ENCODE data around the gene LCAT. TPM values are rescaled to one million over a fixed set of nuclear protein-coding genes. Genes with fewer than 3 reads are reported as not detected.
"Not testable (repeated sequence)": the region's sequence is repeated elsewhere in the genome, so short reads cannot be mapped to it uniquely, and the experiment has no call there.

The LCAT gene
- total RNA-seq, 1 donor from 2014 or later, result 29.8 TPM

DNA sequence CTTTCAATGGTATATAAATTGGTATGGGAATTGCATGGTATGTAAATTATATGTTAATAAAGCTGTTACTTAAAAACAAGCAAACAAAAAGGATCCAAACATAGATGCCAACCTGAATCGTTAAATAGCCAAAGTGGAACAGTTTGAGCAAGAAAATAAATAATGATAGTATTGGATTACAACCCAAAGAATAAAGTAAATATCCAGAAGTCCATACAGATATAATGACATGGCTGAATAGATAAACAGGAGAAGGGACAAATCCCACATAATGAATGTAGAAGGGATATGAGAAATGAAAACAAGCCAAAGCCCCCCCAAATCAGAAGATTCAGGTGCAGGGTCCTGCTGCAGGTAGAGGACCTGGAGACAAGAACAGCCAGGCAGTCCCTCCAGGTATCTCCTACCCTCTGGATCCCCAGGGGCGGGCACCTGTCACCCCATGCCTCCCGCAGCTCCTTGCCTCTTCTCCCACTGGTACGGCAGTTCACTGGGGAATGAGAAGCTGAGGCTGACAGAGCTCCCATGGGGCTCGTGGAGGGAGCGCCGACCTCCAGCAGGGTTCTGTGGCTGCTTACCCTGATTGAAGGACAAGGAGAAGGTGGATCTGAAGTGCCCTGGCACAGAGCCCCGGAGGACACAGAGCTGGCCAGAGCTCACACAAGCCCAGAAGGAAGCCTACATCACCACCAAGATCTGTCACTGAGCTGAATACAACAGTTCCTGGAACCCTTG lies 9.9 kb upstream of the LCAT start:
- no peak for DNase-seq (ENCODE audit: low spot score)
- intact Hi-C loops (cut with DNase I), result no loop called here

DNA sequence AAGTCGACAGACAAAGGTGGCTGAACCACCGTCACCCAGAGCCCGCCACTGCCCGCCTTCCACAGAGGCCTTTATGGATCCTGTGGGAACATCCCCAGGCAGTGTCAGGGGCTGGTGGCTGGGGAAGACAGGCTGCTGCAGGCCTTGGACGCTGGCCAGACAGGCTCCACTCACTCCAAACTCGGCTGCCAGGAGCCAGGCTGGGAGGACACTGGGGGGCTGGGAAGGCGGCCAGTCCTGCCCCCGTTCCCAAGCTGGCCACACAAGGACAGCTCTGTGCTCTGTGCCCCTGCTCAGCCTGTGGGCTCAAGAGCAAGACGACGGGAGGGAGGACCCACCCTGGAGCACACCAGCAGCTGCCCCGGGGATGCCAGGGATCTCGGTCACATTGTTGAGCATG lies 7.6 kb upstream of the LCAT start:
- DNase-seq (ENCODE audit: low spot score), result peak; percentile 85
- intact Hi-C loops (cut with DNase I), result no loop called here

DNA sequence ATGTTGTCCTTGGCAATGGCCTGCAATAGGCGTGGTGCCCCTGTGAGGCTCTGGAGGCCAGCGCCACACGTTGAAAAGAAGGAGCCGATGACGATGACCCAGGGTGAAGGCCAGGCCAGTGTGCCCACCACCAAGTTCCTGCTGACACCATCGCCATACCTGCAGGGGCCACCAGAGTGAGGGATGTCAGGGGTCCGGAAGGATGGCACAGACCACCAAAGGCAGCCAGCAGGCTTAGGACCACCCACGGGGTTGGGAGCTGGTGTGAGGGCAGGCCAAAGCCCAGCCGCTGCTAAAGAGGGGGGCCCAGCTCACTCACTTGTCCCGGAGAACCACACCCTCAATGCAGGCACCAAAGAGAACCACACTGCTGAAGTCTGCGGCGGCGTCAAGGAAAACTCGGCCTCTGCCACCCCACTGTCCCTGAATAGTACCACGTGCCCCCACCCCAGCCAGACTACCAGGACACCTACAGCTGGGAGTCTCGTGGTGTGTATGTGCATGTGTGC lies 6.5 kb upstream of the LCAT start:
- intact Hi-C loops (cut with DNase I), result no loop called here
- DNase-seq (ENCODE audit: low spot score), result no peak

DNA sequence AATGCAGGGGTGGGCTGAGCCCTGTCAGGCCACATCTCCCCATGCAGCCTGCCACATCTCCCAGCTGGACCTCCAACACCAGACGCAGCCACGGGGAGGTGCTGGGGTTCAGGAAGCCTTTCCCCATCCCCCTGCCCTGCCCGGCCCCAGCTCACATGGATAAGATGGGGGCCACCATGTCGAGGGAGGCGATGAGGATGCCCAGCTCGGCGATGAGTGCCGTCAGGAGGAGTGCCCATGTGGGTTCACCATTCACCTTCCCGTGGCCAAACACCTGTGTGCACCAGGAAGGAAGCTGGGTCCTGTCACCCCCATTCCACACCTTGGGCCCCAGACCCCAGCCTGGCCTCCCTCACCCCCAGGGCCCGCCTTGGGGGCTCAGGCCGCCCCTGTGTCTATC lies 5.7 kb upstream of the LCAT start:
- no peak for DNase-seq (ENCODE audit: low spot score)
- intact Hi-C loops (cut with DNase I), result no loop called here

DNA sequence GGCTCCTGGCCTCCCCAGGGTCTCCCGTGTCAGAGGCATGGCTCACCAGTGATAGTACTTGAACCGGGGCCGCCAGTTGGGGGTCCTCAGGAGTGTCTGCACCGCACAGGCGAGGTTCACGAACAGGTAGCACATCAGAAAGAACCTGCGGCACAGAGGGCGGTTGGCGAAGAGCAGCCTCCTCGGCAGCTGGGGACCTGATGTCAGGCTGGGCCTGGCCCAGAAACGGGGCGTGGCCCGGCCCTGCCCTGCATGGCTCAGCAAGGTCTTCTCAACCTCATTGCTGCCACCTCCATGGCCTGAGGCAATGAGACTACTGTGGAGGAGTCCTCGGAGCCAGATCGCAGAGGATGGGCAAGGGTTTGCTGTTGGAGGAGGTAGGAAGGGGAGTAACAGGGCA lies 4.1 kb upstream of the LCAT start:
- DNase-seq (ENCODE audit: low spot score), result no peak
- intact Hi-C loops (cut with DNase I), result no loop called here

DNA sequence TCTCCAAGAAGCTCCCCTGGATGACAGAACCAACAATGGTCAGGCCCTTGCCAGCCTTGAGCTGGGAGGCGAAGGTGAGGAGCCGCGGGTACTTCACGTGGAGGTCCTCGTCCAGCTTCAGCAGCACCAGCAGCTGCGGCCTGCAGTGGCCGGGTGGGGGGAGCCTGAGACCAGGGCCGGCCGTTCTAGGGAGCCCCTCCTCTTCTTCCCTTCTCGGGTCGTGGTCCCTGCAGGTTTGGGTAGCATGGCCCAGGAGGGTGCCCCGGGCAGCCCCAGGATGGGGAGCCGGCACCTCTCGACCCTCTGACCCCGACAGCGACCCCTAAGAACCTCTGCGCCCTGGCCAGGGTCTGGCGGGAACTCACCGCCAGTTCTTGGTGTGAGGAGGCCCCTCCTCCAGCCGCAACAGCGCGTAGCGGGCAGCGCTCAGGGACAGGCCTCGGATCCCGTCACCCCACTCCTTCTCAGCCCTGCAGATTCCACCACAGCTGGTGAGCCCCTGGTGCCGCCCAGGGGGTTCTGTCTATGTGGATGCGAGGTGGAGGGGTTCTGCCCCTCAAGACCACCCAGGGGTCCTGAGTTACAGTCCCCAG lies 3.1 kb upstream of the LCAT start:
- intact Hi-C loops (cut with DNase I), result no loop called here
- no peak for DNase-seq (ENCODE audit: low spot score)

DNA sequence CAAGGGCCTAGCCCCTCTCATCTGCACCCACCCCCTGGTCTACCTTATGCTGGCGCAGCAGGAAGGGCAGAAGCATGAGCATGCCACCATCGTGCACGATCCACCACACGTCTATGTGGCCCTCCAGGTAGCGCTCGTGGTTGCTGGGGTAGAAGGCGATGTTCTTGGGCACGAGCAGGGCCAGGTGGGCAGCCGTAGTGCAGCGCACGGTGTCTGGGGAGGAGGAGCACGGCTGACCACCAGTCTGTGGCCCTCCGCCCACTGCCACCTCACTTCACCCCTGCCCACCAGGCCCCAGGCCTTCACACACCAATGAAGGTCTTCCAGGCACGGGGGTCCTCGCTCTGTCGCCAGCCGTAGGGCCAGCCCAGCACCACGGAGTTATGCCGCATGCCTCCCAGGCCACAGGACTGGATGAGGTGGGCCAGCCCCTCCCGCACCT lies 2.2 kb upstream of the LCAT start:
- DNase-seq (ENCODE audit: low spot score), result no peak
- intact Hi-C loops (cut with DNase I), result no loop called here

DNA sequence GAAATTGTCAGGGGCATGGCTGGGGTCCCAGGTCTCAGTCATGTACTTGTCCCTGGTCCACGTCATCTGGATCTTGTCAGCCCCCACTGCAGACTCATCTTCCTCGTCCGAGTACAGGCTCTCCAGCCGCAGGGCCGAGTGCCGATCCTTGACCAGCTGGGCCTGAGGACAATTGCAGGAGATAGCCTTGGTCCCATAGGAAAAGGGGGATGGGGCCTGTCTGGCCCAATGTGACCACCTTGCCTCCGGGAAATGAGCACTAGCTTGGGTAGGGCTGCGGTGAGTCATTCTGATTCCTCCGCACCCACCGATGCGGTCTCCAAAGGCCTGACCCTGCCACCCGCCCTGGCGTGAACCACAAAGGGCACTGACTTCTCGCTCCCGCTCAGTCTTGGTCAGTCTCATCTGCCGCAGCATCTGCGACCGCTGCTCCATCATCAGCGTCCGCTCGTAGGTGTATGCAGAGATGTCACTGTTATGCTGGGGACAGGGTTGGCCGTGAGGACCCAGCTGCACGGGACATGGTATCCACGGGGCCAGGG lies 1.5 kb upstream of the LCAT start:
- no peak for DNase-seq (ENCODE audit: low spot score)
- intact Hi-C loops (cut with DNase I), result no loop called here

DNA sequence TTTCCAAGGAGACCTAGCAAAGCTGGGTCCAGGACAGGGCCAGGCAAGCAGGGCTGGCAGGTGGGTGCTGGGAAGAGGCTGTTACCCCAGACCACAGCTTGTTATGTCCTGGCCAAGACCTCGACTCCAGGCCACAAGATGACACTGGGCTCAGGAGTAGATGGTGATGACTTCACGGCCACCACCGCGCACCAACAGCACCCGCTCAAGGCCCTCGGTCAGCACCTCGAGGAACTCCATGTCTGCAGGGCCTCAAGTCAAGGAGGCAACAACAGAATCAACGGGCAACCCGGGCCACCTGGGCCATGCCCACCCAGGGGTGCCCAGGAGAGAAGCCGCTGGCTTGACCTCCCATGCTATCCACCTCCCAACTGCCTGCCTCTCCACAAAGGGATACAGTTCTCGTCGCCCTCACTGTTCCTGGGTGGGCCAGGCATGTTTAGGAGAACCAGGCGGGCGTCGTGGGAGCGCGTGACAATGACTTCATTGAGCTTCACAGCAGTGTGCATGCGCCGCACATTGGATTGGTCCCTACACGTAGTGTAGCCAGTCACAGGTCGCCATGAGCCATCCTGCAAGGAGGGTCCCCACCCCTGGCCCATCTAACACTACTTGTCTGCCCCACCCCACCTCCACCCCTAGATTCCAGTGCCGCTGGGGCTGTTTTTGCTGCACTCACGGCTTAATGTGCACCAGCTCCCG lies 921 bp upstream of the LCAT start:
- intact Hi-C loops (cut with DNase I), result no loop called here
- no peak for DNase-seq (ENCODE audit: low spot score)

DNA sequence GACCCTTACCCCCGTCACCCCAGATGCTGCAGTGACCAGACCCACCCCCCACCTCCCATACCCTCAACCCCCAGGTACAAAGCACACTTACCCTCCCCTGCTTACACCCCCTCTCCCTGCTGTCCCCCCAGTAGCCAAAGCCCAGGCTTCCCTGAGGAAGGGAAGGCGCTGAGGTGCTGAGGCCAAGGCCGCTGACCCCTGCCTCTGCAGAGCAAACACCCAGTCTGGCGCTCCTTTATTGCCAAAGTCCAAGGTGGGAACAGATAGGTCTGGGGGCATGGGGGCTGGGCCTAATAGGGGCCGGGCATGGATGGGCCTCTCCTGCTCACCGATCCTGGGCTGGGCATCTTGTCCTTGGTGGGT lies 683 bp downstream of the LCAT start:
- intact Hi-C loops (cut with DNase I), result no loop called here

DNA sequence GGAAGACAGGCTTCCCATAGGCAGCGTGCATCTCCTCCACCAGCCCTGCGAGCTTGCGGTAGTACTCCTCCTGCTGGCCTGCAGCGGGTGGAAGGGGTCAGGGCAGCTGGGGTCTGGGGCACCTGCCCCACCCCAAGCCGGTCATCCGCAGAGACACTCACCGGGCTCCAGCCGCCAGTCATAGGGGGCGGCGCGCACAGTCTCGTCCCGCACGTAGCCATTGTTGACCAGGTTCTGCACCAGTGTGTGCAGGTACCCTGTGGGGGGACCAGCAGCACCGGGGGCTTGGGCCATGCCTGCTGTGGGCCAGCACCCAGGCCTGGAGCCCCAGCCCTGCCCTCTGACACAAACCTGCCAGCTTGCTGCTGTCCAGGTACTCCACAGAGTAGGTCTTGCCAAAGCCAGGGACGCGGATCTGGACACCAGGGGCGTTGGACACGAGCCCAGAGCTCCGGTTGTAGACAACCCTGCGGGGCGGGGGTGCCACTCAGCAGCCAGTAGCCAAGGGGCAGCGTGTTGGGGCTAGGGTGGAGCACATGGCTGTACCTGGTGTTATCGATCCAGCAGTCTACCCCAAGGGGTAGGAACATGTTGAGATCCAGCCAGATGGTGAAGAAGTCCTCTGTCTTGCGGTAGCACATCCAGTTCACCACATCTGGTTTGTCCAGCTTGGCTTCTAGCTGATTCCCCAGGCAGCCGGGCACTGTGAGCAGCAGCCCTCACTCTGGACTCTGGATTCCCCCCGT lies 1.2 kb downstream of the LCAT start:
- no peak for DNase-seq (ENCODE audit: low spot score)
- intact Hi-C loops (cut with DNase I), result no loop called here

More for the DNA sequence above, 683 bp downstream of the LCAT start:
- no peak for DNase-seq (ENCODE audit: low spot score)

DNA sequence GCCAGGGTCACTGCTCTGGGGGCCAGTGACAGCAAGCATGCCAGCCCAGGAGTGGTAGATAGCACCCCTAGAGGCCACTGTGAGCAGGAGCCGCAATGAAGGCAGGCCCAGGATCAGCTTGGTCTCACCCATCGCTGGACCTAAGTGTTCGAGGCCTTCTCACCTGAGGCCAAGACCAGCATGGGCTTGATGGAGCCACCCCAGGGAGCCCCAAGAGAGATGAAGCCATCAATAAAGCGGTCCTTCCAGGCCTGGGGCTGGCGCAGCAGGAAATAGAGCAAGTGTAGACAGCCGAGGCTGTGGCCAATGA lies 1.8 kb downstream of the LCAT start:
- intact Hi-C loops (cut with DNase I), result no loop called here
- no peak for DNase-seq (ENCODE audit: low spot score)

DNA sequence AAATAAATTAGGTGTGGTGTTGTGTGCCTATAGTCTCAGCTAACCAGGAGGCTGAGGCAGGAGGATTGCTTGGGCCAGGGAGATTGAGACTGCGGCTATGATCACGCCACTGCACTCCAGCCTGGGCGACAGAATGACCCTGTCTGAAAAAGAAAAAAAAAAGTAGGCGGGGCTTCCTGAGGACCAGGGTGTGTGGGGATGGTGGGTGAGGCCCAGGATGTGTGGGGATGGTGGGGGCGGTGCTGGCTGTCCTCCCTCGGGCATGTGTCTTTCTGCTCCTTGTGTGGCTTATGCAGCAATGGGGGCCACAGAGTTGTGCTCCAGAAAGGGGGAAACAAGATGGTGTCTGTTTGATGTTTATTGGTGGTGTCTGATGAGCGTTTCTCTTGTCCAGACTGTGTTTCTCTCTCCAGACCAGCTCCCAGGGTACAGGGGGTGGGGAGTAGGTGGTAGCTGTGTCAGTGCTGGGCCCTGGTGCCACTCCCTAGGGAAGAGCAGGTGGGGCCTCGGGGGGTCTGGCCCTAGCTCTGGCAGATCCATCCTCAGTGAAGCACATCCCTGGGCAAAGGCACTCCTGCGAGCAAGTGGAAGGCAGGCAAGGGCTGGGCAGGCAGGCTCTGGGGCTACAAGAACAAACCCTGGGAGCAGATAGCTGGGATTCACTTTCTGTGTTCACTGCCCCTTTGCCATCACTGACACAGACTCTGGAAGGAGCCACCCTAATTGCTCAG lies 2.3 kb downstream of the LCAT start:
- intact Hi-C loops (cut with DNase I), result loop anchor here (2.0 kb wide), 1 partner anchor 23 kb away; no protein-coding TSS in a partner anchor
- no peak for DNase-seq (ENCODE audit: low spot score)

DNA sequence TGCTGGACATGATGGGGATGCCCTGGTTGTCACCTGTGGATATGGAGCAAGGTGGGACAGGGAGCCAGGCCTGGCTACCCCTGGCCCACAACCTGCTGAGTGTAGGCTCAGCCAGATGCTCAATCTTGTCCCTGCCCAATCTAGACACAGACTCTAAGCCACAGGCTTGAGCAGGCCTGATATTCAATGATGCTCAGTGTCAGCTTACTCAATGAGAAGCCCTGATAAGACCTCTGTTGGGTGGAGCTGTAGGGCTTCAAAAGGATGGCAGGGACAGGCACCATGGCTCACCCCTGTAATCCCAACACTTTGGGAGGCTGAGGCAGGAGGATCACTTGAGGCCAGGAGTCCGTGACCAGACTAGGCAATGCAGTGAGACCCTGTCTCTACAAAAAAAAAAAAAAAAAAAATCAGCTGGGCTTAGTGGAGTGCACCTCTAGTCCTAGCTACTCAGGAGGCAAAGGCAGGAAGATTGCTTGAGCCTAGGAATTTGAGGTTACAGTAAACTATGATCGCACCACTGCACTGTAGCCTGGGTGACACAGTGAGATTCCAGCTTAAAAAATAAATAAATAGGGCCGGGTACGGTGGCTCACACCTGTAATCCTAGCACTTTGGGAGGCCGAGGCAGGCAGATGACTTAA lies 3.4 kb downstream of the LCAT start:
- intact Hi-C loops (cut with DNase I), result loop anchor here (2.0 kb wide), 1 partner anchor 24 kb away; no protein-coding TSS in a partner anchor

DNA sequence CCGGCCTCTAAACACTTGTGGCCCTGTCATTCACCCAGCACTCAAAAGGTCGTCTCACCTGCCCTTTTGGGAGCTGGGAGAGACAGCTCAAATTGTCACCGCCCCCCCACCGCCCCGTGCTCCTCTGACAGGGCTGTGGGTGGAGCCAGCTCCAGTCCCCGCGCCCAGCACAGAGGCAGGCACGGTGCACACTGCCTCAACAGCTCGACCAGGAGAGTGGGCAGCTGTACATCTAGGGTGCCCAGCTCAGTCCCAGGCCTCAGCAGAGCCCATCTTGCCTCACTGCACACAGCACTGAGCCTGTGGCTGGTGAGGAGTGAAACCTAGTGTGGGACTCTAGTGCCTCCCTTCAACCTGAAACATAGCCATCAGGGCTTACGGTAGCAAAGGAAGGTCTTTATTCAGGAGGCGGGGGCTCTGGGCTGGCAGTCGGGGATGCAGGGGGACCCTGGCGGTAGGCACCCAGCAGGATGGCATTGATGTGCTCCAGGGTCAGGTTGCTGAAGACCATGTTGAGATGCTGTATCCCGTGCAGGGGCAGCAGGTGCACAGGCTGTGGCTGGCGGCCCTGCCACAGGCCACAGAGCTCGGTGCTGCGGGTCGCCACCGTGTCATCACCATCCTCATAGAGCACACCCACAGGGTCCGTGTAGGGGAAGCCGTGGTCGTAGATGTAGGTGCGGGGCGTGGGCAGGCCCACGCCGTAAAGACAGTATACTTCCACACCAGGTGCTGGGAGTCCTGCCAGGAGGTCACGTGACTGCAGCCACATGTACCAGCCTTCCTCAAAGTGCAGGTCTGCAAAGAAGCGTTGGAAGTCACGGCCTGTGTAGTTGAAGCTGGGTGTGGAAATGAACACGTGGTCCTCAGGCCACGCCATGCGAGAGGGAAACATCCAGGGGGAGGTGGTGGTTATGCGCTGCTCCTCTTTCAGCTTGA lies 4.1 kb downstream of the LCAT start:
- DNase-seq (ENCODE audit: low spot score), result no peak
- intact Hi-C loops (cut with DNase I), result loop anchor here (2.0 to 10.0 kb wide), 2 partner anchors 25 to 415 kb away; partner anchors contain the start of gene RIPOR1

More for the DNA sequence above, 3.4 kb downstream of the LCAT start:
- DNase-seq (ENCODE audit: low spot score), result no peak

DNA sequence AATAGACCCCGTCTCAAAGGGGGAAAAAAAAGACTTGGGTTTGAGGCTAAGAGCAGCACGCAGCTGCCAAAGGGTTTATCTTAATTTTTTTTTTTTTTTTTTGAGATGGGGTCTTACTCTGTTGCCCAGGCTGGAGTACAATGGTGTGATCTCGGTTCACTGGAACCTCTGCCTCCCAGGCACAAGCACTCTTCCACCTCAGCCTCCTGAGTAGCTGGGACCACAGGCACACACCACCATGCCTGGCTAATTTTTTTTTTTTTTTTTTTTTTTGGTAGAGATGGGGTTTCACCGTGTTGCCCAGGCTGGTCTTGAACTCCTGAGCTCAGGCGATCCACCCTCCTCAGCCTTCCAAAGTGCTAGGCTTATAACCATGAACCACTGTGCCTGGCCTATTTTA lies 6.2 kb downstream of the LCAT start:
- not testable (repeated sequence) for DNase-seq (ENCODE audit: low spot score)
- intact Hi-C loops (cut with DNase I), result loop anchor here (10.0 kb wide), 1 partner anchor 413 kb away; the partner anchor contains the start of gene RIPOR1

DNA sequence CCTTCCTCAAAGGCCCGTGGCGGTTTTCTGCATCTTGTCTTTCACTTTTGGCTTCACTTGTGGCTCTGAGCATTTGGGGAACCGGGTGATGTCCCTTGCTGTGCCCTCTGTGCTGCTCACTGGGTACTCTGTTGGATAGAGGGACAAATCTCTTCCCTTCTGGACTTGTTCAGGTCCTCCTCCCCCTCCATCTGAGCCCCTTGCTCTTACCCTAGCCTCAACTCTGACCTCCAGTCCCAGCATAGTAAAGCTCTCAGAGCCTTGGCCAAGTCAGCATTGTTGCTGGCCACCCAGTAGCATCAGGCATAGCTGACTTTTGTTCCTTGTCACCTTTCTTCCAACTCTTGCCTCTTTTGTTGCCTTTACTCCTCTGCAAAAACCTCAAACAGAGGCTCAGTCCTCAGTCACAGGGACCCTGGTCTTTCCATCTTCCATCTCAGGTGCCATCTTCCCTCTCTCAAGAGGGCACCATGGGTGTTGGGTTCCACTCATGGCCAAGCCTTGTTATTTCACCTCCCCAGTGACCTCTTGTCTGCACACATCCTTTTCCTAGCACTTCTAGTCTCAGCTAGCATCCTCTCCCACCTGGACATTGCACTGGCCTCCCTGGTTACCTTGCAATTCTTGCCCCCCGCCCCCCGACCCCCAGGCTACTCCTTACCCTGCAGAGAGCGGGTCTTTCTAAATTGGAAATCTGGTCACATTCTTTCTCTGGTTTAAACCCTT lies 6.9 kb downstream of the LCAT start:
- intact Hi-C loops (cut with DNase I), result loop anchor here (10.0 kb wide), 1 partner anchor 412 kb away; the partner anchor contains the start of gene RIPOR1
- peak; percentile 87 for DNase-seq (ENCODE audit: low spot score)

Measured in cardiac septum (tissue), 1 donor.